ENCODE measurements around the gene UMODL1.
"Not testable (repeated sequence)": the region's sequence is repeated elsewhere in the genome, so short reads cannot be mapped to it uniquely, and the experiment has no call there.

UMODL1 gene

GRCh38 chr21:42109873-42110525, 38.9 kb downstream of the UMODL1 start:
- Histone ChIP-seq H3K27ac (ENCODE audit: low read length) (no peak overlapping the region), H3K36me3 (ENCODE audit: control insufficient read depth in 2 of 2, insufficient read depth in 2 of 2, low read length in 2 of 2) (no peaks in the 10 kb centered on the region), H3K9ac (ENCODE audit: low read length in 2 of 2) (no peak overlapping the region), H3K4me1 (ENCODE audit: control insufficient read depth, insufficient read depth, low read length) (no peaks in the 10 kb centered on the region), H3K4me3 (ENCODE audit: low read length in 2 of 2) (no peak overlapping the region), H3K9me3 (ENCODE audit: control insufficient read depth in 2 of 2, low read length in 2 of 2) (no peaks in the 10 kb centered on the region), H3K27me3 (ENCODE audit: control insufficient read depth in 1 of 2, insufficient read depth in 2 of 2, low read length in 2 of 2) (peaks cover 7 to 13% of the 10 kb centered on the region in 2 donors)

- H3K9me3 ChIP-seq (ENCODE audit: control insufficient read depth in 2 of 2, low read length in 2 of 2), result no peaks in the 10 kb centered on the region
- H3K27me3 ChIP-seq (ENCODE audit: control insufficient read depth in 1 of 2, insufficient read depth in 2 of 2, low read length in 2 of 2), result peaks cover 11 to 13% of the 10 kb centered on the region in 2 donors
- no peak overlapping the region for H3K4me3 ChIP-seq (ENCODE audit: low read length in 2 of 2)
- no peak overlapping the region for H3K27ac ChIP-seq (ENCODE audit: low read length)
- no peaks in the 10 kb centered on the region for H3K4me1 ChIP-seq (ENCODE audit: control insufficient read depth, insufficient read depth, low read length)
- H3K9ac ChIP-seq (ENCODE audit: low read length in 2 of 2), result no peak overlapping the region
- H3K36me3 ChIP-seq (ENCODE audit: control insufficient read depth in 2 of 2, insufficient read depth in 2 of 2, low read length in 2 of 2), result no peaks in the 10 kb centered on the region
These were observed 39.8 kb downstream of the UMODL1 start for GRCh38 chr21:42110691-42111469.

GRCh38 chr21:42111470-42111743, 40.3 kb downstream of the UMODL1 start:
- peaks cover 11 to 13% of the 10 kb centered on the region in 2 donors for H3K27me3 ChIP-seq (ENCODE audit: control insufficient read depth in 1 of 2, insufficient read depth in 2 of 2, low read length in 2 of 2)
- no peaks in the 10 kb centered on the region for H3K4me1 ChIP-seq (ENCODE audit: control insufficient read depth, insufficient read depth, low read length)
- H3K27ac ChIP-seq (ENCODE audit: low read length), result no peak overlapping the region
- no peak overlapping the region for H3K9ac ChIP-seq (ENCODE audit: low read length in 2 of 2)
- H3K4me3 ChIP-seq (ENCODE audit: low read length in 2 of 2), result no peak overlapping the region
- no peaks in the 10 kb centered on the region for H3K36me3 ChIP-seq (ENCODE audit: control insufficient read depth in 2 of 2, insufficient read depth in 2 of 2, low read length in 2 of 2)
- no peaks in the 10 kb centered on the region for H3K9me3 ChIP-seq (ENCODE audit: control insufficient read depth in 2 of 2, low read length in 2 of 2)

GRCh38 chr21:42111811-42112210, 40.7 kb downstream of the UMODL1 start:
- H3K9me3 ChIP-seq (ENCODE audit: control insufficient read depth in 2 of 2, low read length in 2 of 2), result no peaks in the 10 kb centered on the region
- H3K4me3 ChIP-seq (ENCODE audit: low read length in 2 of 2), result no peak overlapping the region
- H3K36me3 ChIP-seq (ENCODE audit: control insufficient read depth in 2 of 2, insufficient read depth in 2 of 2, low read length in 2 of 2), result no peaks in the 10 kb centered on the region
- no peak overlapping the region for H3K9ac ChIP-seq (ENCODE audit: low read length in 2 of 2)
- H3K4me1 ChIP-seq (ENCODE audit: control insufficient read depth, insufficient read depth, low read length), result no peaks in the 10 kb centered on the region
- peaks cover 11 to 13% of the 10 kb centered on the region in 2 donors for H3K27me3 ChIP-seq (ENCODE audit: control insufficient read depth in 1 of 2, insufficient read depth in 2 of 2, low read length in 2 of 2)
- H3K27ac ChIP-seq (ENCODE audit: low read length), result no peak overlapping the region

DNA sequence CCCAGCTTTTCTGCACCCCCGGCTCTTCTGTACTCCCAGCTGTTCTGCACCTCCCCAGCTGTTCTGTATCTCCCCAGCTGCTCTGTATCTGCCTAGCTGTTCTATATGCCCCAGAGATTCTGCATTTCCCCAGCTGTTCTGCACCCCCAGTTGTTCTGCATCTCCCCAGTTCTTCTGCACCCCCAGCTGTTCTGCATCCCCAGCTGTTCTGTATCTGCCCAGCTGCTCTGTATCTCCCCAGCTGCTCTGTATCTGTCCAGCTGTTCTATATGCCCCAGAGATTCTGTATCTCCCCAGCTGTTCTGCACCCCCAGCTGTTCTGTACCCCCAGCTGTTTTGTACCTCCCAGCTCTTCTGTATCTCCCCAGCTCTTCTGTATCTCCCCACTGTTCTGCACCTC, 41.1 kb downstream of the UMODL1 start:
- H3K27ac ChIP-seq (ENCODE audit: low read length), result no peak overlapping the region
- H3K4me1 ChIP-seq (ENCODE audit: control insufficient read depth, insufficient read depth, low read length), result peaks cover 4% of the 10 kb centered on the region
- no peaks in the 10 kb centered on the region for H3K36me3 ChIP-seq (ENCODE audit: control insufficient read depth in 2 of 2, insufficient read depth in 2 of 2, low read length in 2 of 2)
- no peak overlapping the region for H3K9ac ChIP-seq (ENCODE audit: low read length in 2 of 2)
- H3K27me3 ChIP-seq (ENCODE audit: control insufficient read depth in 1 of 2, insufficient read depth in 2 of 2, low read length in 2 of 2), result peaks cover 11 to 13% of the 10 kb centered on the region in 2 donors
- H3K9me3 ChIP-seq (ENCODE audit: control insufficient read depth in 2 of 2, low read length in 2 of 2), result no peaks in the 10 kb centered on the region
- H3K4me3 ChIP-seq (ENCODE audit: low read length in 2 of 2), result no peak overlapping the region

DNA sequence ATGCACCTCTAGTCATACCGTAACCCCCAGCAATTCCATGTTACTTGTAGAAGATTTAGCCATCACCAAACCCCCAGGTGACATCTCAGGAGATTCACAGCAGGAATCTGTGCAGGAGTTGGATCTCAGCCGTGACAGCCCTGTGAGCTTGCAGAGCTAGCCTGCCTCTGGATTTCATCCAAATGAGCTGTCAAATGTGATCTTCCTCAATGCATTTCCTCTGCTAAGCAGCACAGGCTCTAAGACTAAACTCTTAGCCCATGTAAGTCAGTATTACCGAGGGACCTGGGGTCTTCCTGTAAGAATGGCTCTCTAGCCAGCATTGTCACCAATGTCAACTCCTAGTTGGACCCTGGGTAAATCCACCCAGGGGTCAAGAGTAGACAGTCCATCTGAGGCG, 41.7 kb downstream of the UMODL1 start:
- no peaks in the 10 kb centered on the region for H3K9me3 ChIP-seq (ENCODE audit: control insufficient read depth in 2 of 2, low read length in 2 of 2)

DNA sequence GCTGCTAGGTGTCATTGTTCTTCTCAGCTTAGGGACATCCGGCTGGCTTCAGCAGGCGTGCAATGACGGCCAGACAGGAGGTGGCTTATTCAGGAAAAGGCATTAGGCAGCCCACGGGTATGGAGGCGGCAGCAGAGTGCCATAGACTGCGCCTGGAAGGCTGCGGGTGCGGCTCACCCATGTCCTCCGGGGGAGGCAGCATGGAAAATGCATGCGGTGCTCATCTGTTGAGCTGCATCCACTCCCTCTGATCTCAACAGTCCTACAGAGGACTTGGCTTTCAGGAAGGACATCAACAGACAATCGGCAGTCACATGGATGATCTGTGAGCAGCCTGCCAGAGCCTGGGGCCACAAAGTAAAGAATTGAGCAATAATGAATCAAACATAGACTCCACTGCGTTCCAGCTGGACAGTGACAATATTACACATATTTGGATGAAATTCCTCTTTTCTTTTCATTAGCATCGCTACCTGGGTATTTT, 42.9 kb downstream of the UMODL1 start:
- H3K9ac ChIP-seq (ENCODE audit: low read length in 2 of 2), result no peak overlapping the region
- no peak overlapping the region for H3K27ac ChIP-seq (ENCODE audit: low read length)
- H3K27me3 ChIP-seq (ENCODE audit: control insufficient read depth in 1 of 2, insufficient read depth in 2 of 2, low read length in 2 of 2), result peaks cover 18 to 21% of the 10 kb centered on the region in 2 donors
- no peaks in the 10 kb centered on the region for H3K36me3 ChIP-seq (ENCODE audit: control insufficient read depth in 2 of 2, insufficient read depth in 2 of 2, low read length in 2 of 2)
- no peak overlapping the region for H3K4me3 ChIP-seq (ENCODE audit: low read length in 2 of 2)
- H3K4me1 ChIP-seq (ENCODE audit: control insufficient read depth, insufficient read depth, low read length), result peaks cover 7% of the 10 kb centered on the region
- H3K9me3 ChIP-seq (ENCODE audit: control insufficient read depth in 2 of 2, low read length in 2 of 2), result no peaks in the 10 kb centered on the region

More for the DNA sequence above, 41.7 kb downstream of the UMODL1 start:
- Histone ChIP-seq H3K4me1 (ENCODE audit: control insufficient read depth, insufficient read depth, low read length) (peaks cover 5% of the 10 kb centered on the region), H3K36me3 (ENCODE audit: control insufficient read depth in 2 of 2, insufficient read depth in 2 of 2, low read length in 2 of 2) (no peaks in the 10 kb centered on the region), H3K4me3 (ENCODE audit: low read length in 2 of 2) (no peak overlapping the region), H3K9ac (ENCODE audit: low read length in 2 of 2) (no peak overlapping the region), H3K27ac (ENCODE audit: low read length) (no peak overlapping the region), H3K27me3 (ENCODE audit: control insufficient read depth in 1 of 2, insufficient read depth in 2 of 2, low read length in 2 of 2) (peaks cover 12 to 13% of the 10 kb centered on the region in 2 donors)

- no peaks in the 10 kb centered on the region for H3K9me3 ChIP-seq (ENCODE audit: control insufficient read depth in 2 of 2, low read length in 2 of 2)
- H3K36me3 ChIP-seq (ENCODE audit: control insufficient read depth in 2 of 2, insufficient read depth in 2 of 2, low read length in 2 of 2), result no peaks in the 10 kb centered on the region
- H3K4me1 ChIP-seq (ENCODE audit: control insufficient read depth, insufficient read depth, low read length), result peaks cover 9% of the 10 kb centered on the region
- no peak overlapping the region for H3K4me3 ChIP-seq (ENCODE audit: low read length in 2 of 2)
- H3K9ac ChIP-seq (ENCODE audit: low read length in 2 of 2), result no peak overlapping the region
- peaks cover 21 to 27% of the 10 kb centered on the region in 2 donors for H3K27me3 ChIP-seq (ENCODE audit: control insufficient read depth in 1 of 2, insufficient read depth in 2 of 2, low read length in 2 of 2)
- H3K27ac ChIP-seq (ENCODE audit: low read length), result no peak overlapping the region
These were observed 43.5 kb downstream of the UMODL1 start for GRCh38 chr21:42114646-42115045.

DNA sequence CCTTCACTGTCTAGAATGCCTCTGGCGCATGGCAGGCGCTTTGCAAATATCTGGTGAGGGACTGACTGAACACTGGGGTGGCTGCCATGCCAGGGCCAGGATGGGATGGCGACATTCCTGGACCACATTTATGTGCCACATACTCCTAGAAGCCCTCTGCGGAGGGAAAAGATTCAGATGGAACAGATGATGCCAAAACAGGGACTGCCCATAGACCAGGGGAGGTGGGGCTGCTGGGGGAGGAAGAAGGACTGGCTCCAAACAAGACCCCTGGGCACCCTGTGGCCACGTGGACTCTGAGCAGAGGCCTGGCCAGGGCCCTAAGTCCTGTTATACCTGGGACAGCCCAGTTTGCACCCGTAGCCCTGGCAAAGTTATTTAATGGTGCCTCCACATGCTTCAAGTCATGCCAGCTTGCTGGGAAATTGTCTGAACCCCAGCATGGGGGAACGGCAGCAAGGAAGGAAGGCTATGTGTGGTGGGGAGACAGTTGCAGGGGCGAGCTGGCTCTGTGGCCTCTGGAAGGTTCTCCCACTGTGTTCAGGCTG, 44.1 kb downstream of the UMODL1 start:
- no peaks in the 10 kb centered on the region for H3K36me3 ChIP-seq (ENCODE audit: control insufficient read depth in 2 of 2, insufficient read depth in 2 of 2, low read length in 2 of 2)
- H3K4me3 ChIP-seq (ENCODE audit: low read length in 2 of 2), result no peak overlapping the region
- H3K27me3 ChIP-seq (ENCODE audit: control insufficient read depth in 1 of 2, insufficient read depth in 2 of 2, low read length in 2 of 2), result peaks cover 21 to 27% of the 10 kb centered on the region in 2 donors
- peaks cover 9% of the 10 kb centered on the region for H3K4me1 ChIP-seq (ENCODE audit: control insufficient read depth, insufficient read depth, low read length)
- H3K9me3 ChIP-seq (ENCODE audit: control insufficient read depth in 2 of 2, low read length in 2 of 2), result no peaks in the 10 kb centered on the region
- no peak overlapping the region for H3K9ac ChIP-seq (ENCODE audit: low read length in 2 of 2)
- H3K27ac ChIP-seq (ENCODE audit: low read length), result no peak overlapping the region

GRCh38 chr21:42116551-42116950, 45.4 kb downstream of the UMODL1 start:
- H3K4me1 ChIP-seq (ENCODE audit: control insufficient read depth, insufficient read depth, low read length); H3K4me3 ChIP-seq (ENCODE audit: low read length in 2 of 2); H3K36me3 ChIP-seq (ENCODE audit: control insufficient read depth in 2 of 2, insufficient read depth in 2 of 2, low read length in 2 of 2); H3K27ac ChIP-seq (ENCODE audit: low read length); H3K9me3 ChIP-seq (ENCODE audit: control insufficient read depth in 2 of 2, low read length in 2 of 2); H3K9ac ChIP-seq (ENCODE audit: low read length in 2 of 2): not testable (repeated sequence)
- peaks cover 25 to 32% of the 10 kb centered on the region in 2 donors for H3K27me3 ChIP-seq (ENCODE audit: control insufficient read depth in 1 of 2, insufficient read depth in 2 of 2, low read length in 2 of 2)
